Psoas muscle (tissue), 8 donors: ENCODE measurements around the gene SHH. TPM values are rescaled to one million over a fixed set of nuclear protein-coding genes. Genes with fewer than 3 reads are reported as not detected.

Experiments used
- ATAC-seq, 4 donors: fragments of 200-7000 bp; cut with Tn5 transposase; one replicate each; pipeline ENCODE4 v1.9.1; 2020; ENCODE audit warnings: moderate library complexity in 3 of 4, mild to moderate bottlenecking in 2 of 4
- DNase-seq, 2 donors: peaks; one replicate each; pipeline ENCODE4 v3.0.0-alpha.2; 2020
- H3K27ac ChIP-seq: fragments of 200-600 bp; one replicate; pipeline ENCODE4 v1.8.0; 2022
- H3K27me3 ChIP-seq, 3 donors: fragments of 200-600 bp in 1 of 3; one replicate each; pipeline versions ENCODE4 v1.6.1 to v1.8.0; 2013 to 2022; ENCODE audit warnings: low read length in 2 of 3, mild to moderate bottlenecking in 2 of 3, moderate library complexity in 1 of 3; ENCODE audit not compliant: insufficient read depth in 3 of 3
- H3K36me3 ChIP-seq, 2 donors: fragments of 200-600 bp in 1 of 2; one replicate each; pipeline versions ENCODE4 v1.6.1 to v1.8.0; 2013 to 2022; ENCODE audit warnings: low read depth in 1 of 2, mild to moderate bottlenecking in 1 of 2, moderate library complexity in 1 of 2; ENCODE audit not compliant: insufficient read depth in 1 of 2
- H3K4me1 ChIP-seq: fragments of 200-600 bp; one replicate; pipeline ENCODE4 v1.8.0; 2022
- H3K4me3 ChIP-seq: fragments of 200-600 bp; one replicate; pipeline ENCODE4 v1.8.0; 2022; ENCODE audit warnings: mild to moderate bottlenecking
- H3K9me3 ChIP-seq: fragments of 200-600 bp; one replicate; pipeline ENCODE4 v1.8.0; 2022
- WGBS, 3 donors: extraction: QIAGEN DNeasy Blood & Tissue Kit; methylation state at CpG; one replicate each; pipeline versions ENCODE4 v1.1.6 to v1.1.7; 2013; 5-methylcytosine and 5-hydroxymethylcytosine counted together
- intact Hi-C, 2 donors: fragments of 100-400 bp; cut with DNase I; formaldehyde crosslinking; loops; one replicate each; pipeline versions ENCODE4 v1.11.0 to v1.14.2; 2022
- polyA plus RNA-seq, 3 donors: library from polyadenylated mRNA; stranded (reverse); fragments of 200-250 nt; gene quantifications; one replicate each; pipeline ENCODE4 v1.2.3, GENCODE V29; 2013
- total RNA-seq, 4 donors: library from RNA; stranded (reverse); fragmentation: NEBNext Ultra II Directional in 2 of 4; extraction: Animal tissue kit (Norgen Biotek cat#: 25700) in 2 of 4; gene quantifications; one replicate each; pipeline versions ENCODE4 v1.2.1 to v1.2.4, GENCODE V29; 2021 to 2023
- TF ChIP-seq, protein P1 (sequence below): fragments of 200-600 bp; IDR thresholded peaks from one replicate; pipeline ENCODE4 v1.8.0; 2022; ENCODE audit warnings: antibody characterized with exemption
- donor health status: healthy with polysubstance abuse.
- donor health status: DM: no; HTN: no; CAD: no; lungs with moderate emphysema.
- donor health status: Bipolar disorder and iron deficiency.
- donor health status: healthy.
- donor health status: DM: yes; HTN: yes; CAD: no.
- donor health status: DM: no; HTN: no; CAD: no.
- donor health status: DM: no; HTN: no; CAD: no.
- donor health status: DM: yes; HTN: yes; CAD: no.

SHH gene
- total and polyA plus RNA-seq, 7 donors, result 0.01 TPM; not detected in 5

DNA sequence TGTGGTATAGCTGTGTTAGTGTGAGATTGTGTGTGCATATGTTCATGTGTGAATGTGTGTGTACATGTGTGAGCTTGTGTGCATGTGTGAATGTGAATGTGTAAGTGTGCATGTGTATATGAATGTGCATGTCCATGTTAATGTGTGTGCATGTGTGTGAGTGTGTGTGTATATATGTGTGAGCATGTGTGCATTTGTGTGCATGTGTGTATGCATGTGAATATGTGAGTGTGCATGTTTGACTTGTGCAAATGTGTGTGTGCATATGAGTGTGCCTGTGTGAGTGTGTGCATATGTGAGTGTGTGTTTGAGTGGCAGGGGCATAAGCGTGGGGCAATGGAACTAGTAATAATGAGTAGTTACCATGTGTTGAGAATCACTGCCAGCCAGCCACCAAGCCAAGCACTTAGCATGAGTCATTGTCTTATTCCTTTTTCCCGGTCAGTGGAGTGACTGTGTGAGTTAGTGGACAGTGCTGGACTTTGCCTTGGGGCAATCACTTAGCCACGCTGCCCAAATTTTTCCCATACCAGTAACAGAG, 46.3 kb upstream of the SHH start:
- H3K4me1 ChIP-seq, result no peaks in the 10 kb centered on the region
- WGBS, 3 donors, result 35 to 47% (median 36%) methylated on average over 3 of the region's 3 CpGs
- TF ChIP-seq, protein P1, sequence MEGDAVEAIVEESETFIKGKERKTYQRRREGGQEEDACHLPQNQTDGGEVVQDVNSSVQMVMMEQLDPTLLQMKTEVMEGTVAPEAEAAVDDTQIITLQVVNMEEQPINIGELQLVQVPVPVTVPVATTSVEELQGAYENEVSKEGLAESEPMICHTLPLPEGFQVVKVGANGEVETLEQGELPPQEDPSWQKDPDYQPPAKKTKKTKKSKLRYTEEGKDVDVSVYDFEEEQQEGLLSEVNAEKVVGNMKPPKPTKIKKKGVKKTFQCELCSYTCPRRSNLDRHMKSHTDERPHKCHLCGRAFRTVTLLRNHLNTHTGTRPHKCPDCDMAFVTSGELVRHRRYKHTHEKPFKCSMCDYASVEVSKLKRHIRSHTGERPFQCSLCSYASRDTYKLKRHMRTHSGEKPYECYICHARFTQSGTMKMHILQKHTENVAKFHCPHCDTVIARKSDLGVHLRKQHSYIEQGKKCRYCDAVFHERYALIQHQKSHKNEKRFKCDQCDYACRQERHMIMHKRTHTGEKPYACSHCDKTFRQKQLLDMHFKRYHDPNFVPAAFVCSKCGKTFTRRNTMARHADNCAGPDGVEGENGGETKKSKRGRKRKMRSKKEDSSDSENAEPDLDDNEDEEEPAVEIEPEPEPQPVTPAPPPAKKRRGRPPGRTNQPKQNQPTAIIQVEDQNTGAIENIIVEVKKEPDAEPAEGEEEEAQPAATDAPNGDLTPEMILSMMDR, result no peak
- DNase-seq (no peak), ATAC-seq (no peak)
- H3K27ac ChIP-seq, result no peak overlapping the region
- H3K4me3 ChIP-seq, result no peak overlapping the region
- no peaks in the 10 kb centered on the region for H3K36me3 ChIP-seq
- peaks cover 6% of the 10 kb centered on the region for H3K9me3 ChIP-seq
- intact Hi-C loops, result no loop called here
- peaks cover 0 to 6% (median 2%) of the 10 kb centered on the region in 3 donors for H3K27me3 ChIP-seq

DNA sequence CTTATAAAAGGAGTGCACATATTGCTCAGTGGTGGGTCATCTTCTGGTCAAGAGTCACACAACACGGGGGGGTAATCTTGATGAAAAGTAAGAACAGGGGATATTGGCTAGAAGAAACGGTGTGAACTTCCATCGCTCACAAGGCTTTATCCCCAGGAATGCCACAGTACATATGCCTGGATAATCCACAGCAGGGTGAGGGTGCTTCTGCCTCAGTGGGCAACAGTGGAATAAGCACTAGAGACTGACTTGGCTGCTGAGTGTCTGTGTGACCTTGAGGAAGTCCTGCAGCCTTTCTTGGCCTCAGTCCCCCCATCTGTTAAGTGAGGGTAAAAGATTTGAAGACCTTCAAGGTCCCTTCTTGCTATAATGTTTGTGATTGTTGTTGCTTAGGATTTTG, 44.9 kb upstream of the SHH start:
- Histone ChIP-seq H3K36me3 (no peaks in the 10 kb centered on the region), H3K27ac (no peak overlapping the region), H3K4me3 (no peak overlapping the region), H3K4me1 (no peaks in the 10 kb centered on the region), H3K27me3 (peaks cover 0 to 6% (median 2%) of the 10 kb centered on the region in 3 donors), H3K9me3 (peaks cover 6% of the 10 kb centered on the region)
- DNase-seq (no peak), ATAC-seq (no peak)
- intact Hi-C loops, result no loop called here
- TF ChIP-seq, protein P1, result no peak
- WGBS, 3 donors, result 79 to 86% (median 81%) methylated on average over 3 of the region's 3 CpGs

DNA sequence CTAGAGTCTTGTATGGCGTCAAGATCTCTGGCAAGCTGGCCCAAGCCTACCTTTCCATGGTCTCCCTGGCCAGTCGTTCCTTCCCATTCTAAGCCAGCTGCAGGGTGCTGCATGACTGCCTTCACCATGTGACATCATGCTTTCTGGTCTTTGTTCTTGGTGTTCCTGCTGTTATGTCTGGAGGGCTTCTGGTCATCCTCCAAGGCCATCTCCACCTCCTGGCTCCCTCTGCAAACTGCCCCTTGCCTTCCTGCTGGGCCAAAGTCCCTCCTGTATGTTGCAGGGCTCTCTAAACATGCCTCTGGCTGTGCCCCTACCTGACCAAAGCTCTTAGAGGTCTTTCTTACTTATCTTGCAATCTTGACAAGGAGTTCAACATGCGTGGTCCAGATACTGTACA, 44.4 kb upstream of the SHH start:
- peaks cover 6% of the 10 kb centered on the region for H3K9me3 ChIP-seq
- intact Hi-C loops, result no loop called here
- no peaks in the 10 kb centered on the region for H3K4me1 ChIP-seq
- no peaks in the 10 kb centered on the region for H3K36me3 ChIP-seq
- DNase-seq (no peak), ATAC-seq (no peak)
- H3K27me3 ChIP-seq, result peaks cover 0 to 6% (median 2%) of the 10 kb centered on the region in 3 donors
- no peak overlapping the region for H3K4me3 ChIP-seq
- 74 to 80% (median 75%) methylated on average over 3 of the region's 3 CpGs for WGBS, 3 donors
- no peak overlapping the region for H3K27ac ChIP-seq
- TF ChIP-seq, protein P1, result no peak

DNA sequence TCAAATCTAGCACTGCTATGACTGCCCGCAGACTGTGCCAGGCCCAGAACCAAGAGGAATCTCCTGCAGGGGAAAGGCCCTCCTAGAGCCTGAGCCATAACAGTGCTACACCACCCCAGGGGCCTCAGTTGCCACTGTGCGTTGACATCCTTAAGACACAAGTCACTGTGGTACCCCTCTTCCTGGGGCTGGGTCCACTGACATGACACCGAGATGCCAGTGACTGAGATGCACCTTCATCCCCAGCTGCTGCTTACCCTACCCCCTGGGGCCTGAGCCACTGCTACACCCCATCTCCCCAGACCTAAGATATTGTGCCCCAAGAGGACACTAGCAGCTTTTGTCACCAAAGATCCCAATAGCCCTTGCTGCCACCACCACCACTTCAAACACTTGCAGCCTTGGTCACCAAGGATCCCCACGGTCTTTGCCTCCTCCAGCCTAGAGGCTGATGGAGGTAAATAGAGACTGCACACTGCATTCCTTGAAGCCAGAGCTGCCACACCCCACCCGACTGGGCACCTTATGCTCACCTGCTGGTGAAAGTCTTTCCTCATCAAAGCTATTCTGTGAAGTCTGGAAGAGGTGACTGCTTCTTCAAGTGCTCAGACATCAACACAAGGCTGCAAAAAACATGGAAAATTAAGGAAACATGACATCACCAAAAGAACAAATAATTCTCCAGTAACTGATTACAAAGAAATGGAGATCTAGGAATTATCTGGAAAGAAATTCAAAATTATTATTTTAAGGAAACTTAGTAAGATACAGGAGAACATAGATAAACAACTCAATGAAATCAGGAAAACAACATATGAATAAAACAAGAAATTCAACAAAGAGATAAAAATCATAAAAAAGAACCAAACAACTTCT, 40.4 kb upstream of the SHH start:
- H3K9me3 ChIP-seq, result peaks cover 6% of the 10 kb centered on the region
- TF ChIP-seq, protein P1, result no peak
- H3K27me3 ChIP-seq, result peaks cover 0 to 7% (median 0%) of the 10 kb centered on the region in 3 donors
- DNase-seq (no peak), ATAC-seq (no peak)
- H3K4me3 ChIP-seq, result no peak overlapping the region
- H3K36me3 ChIP-seq, result no peaks in the 10 kb centered on the region
- no peak overlapping the region for H3K27ac ChIP-seq
- no peaks in the 10 kb centered on the region for H3K4me1 ChIP-seq
- intact Hi-C loops, result no loop called here
- 76 to 88% (median 80%) methylated on average over 5 of the region's 5 CpGs for WGBS, 3 donors
